Measurements from ENCODE around the gene CACNA1I. TPM values are rescaled to one million over a fixed set of nuclear protein-coding genes. Genes with fewer than 3 reads are reported as not detected.

The CACNA1I gene
- total and polyA plus RNA-seq, 10 donors: 0.24 to 4.1 (median 1.1) TPM

- Histone ChIP-seq H3K4me1 (no peaks in the 10 kb centered on the region), H3K4me3 (no peak overlapping the region), H3K9me3 (no peaks in the 10 kb centered on the region), H3K27me3 (replicated peaks in 1 of 7) (peaks cover 0 to 46% (median 8%) of the 10 kb centered on the region in 7 donors), H3K36me3 (no peaks in the 10 kb centered on the region), H3K27ac (no peak overlapping the region)
- no peak for DNase-seq
- intact Hi-C loops (cut with DNase I; ENCODE audit: low total_unique reads): no loop called here
- TF ChIP-seq, protein P1, sequence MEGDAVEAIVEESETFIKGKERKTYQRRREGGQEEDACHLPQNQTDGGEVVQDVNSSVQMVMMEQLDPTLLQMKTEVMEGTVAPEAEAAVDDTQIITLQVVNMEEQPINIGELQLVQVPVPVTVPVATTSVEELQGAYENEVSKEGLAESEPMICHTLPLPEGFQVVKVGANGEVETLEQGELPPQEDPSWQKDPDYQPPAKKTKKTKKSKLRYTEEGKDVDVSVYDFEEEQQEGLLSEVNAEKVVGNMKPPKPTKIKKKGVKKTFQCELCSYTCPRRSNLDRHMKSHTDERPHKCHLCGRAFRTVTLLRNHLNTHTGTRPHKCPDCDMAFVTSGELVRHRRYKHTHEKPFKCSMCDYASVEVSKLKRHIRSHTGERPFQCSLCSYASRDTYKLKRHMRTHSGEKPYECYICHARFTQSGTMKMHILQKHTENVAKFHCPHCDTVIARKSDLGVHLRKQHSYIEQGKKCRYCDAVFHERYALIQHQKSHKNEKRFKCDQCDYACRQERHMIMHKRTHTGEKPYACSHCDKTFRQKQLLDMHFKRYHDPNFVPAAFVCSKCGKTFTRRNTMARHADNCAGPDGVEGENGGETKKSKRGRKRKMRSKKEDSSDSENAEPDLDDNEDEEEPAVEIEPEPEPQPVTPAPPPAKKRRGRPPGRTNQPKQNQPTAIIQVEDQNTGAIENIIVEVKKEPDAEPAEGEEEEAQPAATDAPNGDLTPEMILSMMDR (IDR thresholded peaks at IDR 0.05 in 8 of 11, conservative IDR thresholded peaks at IDR 0.05 in 3 of 11): no peak
- TF ChIP-seq POLR2A (IDR thresholded peaks at IDR 0.05): no peak
- TF ChIP-seq POLR2AphosphoS5 (IDR thresholded peaks at IDR 0.05): no peak
- WGBS, 5 donors: 91 to 94% (median 93%) methylated on average over 10 of the region's 10 CpGs
Observed at GRCh38 chr22:39654131-39654926, 83.8 kb downstream of the CACNA1I start.

GRCh38 chr22:39655004-39655579, 84.5 kb downstream of the CACNA1I start:
- Histone ChIP-seq H3K27ac (no peak overlapping the region), H3K4me1 (no peaks in the 10 kb centered on the region), H3K27me3 (replicated peaks in 1 of 7) (peaks cover 0 to 54% (median 8%) of the 10 kb centered on the region in 7 donors), H3K4me3 (no peak overlapping the region), H3K9me3 (no peaks in the 10 kb centered on the region), H3K36me3 (no peaks in the 10 kb centered on the region)
- intact Hi-C loops (cut with DNase I; ENCODE audit: low total_unique reads): no loop called here
- no peak for DNase-seq
- TF ChIP-seq, protein P1 (IDR thresholded peaks at IDR 0.05 in 8 of 11, conservative IDR thresholded peaks at IDR 0.05 in 3 of 11): no peak
- TF ChIP-seq POLR2AphosphoS5 (IDR thresholded peaks at IDR 0.05): no peak
- TF ChIP-seq POLR2A (IDR thresholded peaks at IDR 0.05): no peak
- WGBS, 5 donors: 55 to 70% (median 58%) methylated on average over 8 of the region's 8 CpGs

- intact Hi-C loops (cut with DNase I; ENCODE audit: low total_unique reads): no loop called here
- H3K36me3 ChIP-seq: no peaks in the 10 kb centered on the region
- DNase-seq: no peak
- 63 to 78% (median 70%) methylated on average over 15 of the region's 15 CpGs for WGBS, 5 donors
- H3K9me3 ChIP-seq: no peaks in the 10 kb centered on the region
- peaks cover 0 to 61% (median 11%) of the 10 kb centered on the region in 7 donors for H3K27me3 ChIP-seq (replicated peaks in 1 of 7)
- TF ChIP-seq, protein P1 (IDR thresholded peaks at IDR 0.05 in 8 of 11, conservative IDR thresholded peaks at IDR 0.05 in 3 of 11): no peak
- no peak for TF ChIP-seq POLR2A (IDR thresholded peaks at IDR 0.05)
- TF ChIP-seq POLR2AphosphoS5 (IDR thresholded peaks at IDR 0.05): no peak
- H3K27ac ChIP-seq: no peak overlapping the region
- no peaks in the 10 kb centered on the region for H3K4me1 ChIP-seq
- no peak overlapping the region for H3K4me3 ChIP-seq
Observed at GRCh38 chr22:39655831-39656230, 85.3 kb downstream of the CACNA1I start.

Measured in spleen (tissue), 11 donors.